HG03521 (cell line): Measurements from ENCODE around the gene CMPK2.

Experiments used
- ATAC-seq: cut with Tn5 transposase; IDR thresholded peaks from one replicate; pipeline ENCODE4 v1.9.1; 2021; ENCODE audit warnings: mild to moderate bottlenecking, moderate library complexity; ENCODE audit not compliant: unreplicated experiment

Gene CMPK2

GRCh38 chr2:6814312-6814711 lies 51.4 kb downstream of the CMPK2 start:
- no peak for ATAC-seq

- no peak for ATAC-seq
Observed at GRCh38 chr2:6813573-6813972, 52.1 kb downstream of the CMPK2 start.

DNA sequence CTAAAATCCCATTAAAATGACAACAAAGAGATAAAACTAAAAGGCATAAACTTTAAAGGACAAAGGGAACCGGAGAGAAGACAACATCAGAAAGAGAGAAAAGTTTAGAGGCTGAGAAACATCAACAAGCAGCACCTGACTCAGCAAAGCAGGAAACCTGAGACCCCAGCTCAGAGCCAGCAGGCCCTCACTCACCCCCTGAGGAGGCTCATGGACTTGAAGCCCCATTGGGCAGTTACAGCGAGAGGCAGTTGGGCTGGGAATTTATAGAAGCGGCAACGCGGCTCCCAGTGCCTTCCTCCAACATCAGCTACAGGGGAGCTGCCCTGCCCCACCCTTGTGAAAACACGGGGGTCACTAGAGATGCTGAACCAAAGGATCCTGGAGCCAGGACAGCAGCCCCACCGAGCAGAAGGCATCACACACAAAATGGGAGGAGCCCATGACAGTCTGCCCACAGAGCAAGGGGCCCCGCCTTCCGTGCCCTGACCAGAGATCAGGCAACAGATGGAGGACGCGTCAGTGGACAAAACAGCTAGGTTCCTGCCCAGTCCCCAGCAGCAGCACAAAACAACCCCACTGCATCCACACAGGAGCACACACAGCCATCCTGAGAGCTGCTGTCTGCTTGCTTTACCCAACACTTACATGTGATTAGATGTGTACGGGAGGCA lies 52.7 kb downstream of the CMPK2 start:
- ATAC-seq = no peak

DNA sequence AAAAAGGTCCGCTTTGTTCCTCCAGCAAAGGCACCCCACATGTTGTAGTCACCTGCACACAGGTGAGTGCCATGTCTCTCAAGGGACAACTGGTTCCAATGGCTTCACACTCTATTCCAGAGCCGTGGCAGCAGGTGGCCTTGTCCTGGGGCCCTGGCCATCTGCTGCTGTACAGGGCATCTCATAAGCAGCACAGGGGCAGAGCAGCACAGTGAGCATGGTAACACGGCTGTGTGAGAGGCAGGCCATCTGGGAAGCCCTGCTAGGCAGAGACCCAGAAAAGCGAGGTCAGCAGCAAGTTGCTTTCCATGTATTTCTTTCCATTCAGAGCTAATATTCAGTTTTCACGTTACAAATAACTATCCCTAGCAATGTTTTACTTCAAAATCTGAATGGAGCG lies 54.7 kb downstream of the CMPK2 start:
- ATAC-seq = no peak

DNA sequence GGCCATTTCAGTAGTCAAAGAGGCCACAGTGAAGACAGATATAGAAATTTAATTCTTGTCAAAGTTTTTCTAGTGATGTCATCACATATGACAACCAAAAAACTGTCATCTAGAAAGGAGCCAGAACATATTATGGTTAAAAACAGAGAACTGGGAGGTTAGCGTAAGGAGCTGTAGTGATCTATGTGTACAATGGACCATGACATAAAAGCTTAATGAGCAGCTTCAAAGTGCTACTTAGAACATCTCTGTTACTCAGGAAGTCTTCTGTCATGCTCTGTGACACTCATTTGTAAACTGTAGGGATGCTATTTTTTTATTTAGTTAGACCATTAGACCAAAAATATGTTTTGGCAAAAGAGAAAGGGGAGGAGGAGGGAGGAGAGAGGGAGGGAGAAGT lies 57.3 kb downstream of the CMPK2 start:
- ATAC-seq = no peak

DNA sequence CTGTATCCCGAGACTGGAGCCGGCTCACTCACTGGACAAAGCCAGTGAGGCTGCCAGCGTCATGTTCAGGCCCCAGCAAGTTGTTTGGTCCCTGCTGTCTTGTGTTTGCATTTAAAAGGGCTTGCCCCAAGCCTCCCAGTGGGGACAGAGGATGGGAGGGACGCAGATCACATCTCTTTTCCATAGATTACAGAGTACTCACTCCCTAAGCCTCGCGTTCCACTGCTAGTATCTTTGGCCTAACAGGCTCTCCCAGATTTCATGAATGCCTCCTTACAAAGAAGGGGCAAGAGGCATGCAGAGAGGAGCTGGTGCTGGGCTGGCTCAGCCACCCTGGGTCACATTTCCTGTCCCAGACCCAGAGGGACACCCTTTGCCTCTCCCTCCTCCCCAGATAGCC lies 59.1 kb downstream of the CMPK2 start:
- ATAC-seq = no peak

DNA sequence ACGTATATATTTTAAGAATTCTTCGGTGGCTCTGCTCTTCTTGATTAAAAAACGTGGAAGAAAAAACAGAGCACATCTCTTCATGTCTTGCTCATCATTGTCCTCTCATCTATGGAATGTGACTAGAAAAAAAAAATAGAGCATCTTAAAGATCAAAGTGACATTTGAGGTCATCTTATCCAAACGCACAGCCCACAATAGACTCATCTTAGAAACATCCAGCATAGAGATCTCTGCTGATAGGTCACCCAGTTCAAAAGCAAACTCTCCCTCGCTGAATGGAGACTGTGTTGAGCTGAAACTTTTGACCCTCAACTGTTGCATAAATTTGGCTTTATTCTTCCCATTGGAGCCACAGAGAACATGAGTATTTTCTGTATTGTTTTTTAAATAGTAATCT lies 65.2 kb downstream of the CMPK2 start:
- ATAC-seq = no peak
